DLD1 (cell line): ENCODE data around the gene BRIP1.
"Not testable (repeated sequence)": the region's sequence is repeated elsewhere in the genome, so short reads cannot be mapped to it uniquely, and the experiment has no call there.

Source experiments
- in situ Hi-C: cut with HindIII; loops from 2 replicates; pipeline ENCODE4 v1.10.0; 2017; ENCODE audit warnings: low sequenced_read_pairs

Gene BRIP1

DNA sequence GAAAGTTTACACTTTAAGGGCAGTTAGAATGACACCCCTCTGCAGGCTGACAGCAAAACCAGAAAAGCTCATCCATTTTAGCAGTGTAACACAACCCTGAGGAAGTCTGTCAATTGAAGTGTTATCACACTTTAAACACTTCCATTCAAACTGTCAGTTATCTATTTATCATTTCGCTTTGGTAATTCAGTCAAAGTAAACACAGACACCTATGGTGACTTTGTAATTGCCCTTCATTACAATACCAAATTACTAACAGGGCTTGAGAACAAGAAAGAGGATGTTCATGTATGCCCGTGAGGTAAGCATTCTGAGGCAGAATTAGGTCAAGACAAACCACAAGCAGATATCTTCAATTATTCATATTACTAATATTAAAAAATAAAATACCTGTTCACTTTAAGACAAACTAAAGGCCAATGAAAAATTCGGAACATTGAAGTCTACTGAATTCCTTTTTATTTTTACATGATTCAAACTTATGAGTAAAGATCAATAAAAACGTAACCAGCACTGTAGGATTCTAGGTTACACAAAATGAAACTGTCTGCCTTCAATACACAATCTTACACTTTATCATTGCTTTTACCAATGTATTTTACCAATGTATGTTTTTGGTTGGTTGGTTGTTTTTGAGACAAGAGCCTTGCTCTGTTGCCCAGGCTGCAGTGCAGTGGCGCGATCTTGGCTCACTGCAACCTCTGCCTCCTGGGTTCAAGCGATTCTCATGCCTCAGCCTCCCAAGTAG is 57.1 kb downstream of the BRIP1 start:
- in situ Hi-C loops: no loop called here

DNA sequence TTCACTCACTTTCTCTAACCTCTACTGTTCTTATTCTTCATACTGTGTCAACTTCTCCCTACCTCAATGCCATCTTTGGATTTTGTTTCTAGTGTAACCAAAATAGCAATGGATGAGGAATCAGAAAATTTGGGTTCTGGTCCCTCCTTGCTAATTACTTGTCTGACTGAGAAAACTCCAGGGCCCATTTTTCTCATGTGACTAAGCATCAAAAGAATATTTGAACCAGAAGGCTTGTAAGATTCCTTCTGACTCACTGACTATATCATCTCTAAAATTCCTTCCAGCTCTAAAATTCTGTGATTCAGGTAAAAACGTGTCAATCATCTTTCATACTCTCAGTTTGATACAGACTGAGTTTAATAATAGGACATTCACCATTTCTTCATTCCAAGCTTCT is 57.9 kb downstream of the BRIP1 start:
- in situ Hi-C loops: no loop called here

DNA sequence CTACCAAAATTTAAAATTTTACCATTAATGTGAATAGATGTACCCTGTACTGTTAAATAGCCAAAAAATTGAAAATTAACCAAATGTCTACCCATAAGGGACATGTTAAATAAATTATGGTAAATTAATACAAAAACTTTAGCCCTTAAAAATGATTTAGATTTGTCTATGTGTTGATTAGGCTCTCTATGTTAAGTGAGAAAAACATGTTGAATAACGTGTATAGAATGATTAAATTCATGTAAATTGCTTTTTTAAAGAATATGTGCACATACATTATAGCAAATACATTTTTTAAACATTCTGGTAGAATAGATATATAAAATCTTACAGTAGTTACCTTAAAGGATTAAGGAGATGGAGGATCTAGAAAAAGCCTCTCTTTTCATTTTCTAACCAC is 59.5 kb downstream of the BRIP1 start:
- in situ Hi-C loops: no loop called here

DNA sequence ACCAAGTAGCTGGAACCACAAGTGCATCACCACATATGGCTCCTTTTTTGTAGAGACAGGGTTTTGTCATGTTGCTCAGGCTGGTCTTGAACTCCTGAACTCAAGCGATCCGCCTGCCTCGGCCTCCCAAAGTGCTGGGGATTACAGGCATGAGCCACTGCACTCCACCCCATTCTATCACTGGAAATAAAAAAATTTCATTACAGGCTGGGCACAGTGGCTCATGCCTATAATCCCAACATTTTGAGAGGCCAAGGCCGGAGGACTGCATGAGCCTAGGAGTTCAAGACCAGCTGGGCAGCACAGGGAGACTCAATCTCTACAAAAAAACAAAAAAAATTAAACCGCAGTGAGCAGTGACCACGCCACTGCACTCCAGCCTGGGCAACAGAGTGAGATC is 60.1 kb downstream of the BRIP1 start:
- in situ Hi-C loops: no loop called here

DNA sequence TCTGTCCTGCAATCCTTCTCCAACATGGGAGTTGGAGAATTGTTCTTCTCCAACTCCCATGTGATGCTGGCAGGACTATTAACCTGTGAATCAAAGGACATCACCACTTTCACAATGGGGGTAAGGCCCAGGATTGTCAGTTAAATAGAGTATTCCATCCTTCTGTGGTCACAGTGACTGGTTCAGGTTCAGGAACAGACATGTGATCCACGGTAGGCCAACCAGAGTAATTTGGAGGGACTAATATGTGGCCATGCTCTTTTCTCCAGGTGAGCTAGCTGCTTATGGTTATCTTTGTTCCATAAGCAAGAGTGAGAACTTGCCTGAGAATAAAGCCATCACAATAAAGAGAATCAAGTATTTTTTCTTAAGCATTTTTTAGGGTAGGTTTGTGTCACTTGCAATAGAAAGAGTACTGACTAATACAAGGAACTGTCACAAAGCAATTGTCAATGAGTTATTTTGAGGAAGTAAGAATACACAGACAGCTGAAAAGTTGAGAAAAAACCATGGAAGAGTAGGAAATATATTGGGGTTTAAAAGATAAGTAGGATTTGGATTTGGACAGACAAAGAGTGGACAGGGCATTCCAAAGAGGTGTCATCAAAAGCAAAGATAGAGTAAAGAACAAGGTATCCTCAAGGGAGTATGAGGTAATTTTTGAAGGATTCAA is 63.4 kb downstream of the BRIP1 start:
- in situ Hi-C loops: no loop called here

DNA sequence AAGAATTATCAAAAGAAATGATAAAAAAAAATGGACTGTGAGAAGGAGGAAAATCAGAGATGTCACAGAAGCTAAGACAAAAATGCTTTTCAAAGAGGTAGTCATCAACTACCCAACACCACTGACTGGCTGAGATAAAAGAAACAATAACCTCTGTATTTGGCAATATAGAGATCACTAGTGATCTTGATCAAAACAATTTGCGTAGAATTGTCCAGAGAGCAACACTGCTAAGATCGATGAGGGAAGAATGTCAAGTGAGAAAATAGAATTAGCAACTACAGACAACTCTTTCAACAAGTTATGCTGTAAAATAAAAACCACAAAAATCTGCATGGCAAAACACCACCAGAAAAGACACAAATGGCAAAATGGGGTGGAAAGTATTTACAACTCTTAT is 66.0 kb downstream of the BRIP1 start:
- in situ Hi-C loops: no loop called here

DNA sequence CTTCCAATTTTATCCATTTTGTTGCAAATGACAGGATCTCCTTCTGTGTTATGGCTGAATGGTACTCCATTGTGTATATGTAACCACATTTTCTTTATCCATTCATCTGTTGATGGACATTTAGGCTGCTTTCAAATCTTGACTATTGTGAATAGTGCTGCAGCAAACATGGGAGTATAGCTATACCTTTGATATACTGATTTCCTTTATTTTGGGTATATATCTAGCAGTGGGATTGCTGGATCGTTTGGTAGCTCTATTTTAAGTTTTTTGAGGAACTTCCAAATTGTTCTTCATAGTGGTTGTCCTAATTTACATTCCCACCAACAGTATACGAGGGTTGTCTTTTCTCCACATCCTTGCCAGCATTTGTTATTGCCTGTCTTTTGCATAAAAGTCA is 67.8 kb downstream of the BRIP1 start:
- in situ Hi-C loops: no loop called here

DNA sequence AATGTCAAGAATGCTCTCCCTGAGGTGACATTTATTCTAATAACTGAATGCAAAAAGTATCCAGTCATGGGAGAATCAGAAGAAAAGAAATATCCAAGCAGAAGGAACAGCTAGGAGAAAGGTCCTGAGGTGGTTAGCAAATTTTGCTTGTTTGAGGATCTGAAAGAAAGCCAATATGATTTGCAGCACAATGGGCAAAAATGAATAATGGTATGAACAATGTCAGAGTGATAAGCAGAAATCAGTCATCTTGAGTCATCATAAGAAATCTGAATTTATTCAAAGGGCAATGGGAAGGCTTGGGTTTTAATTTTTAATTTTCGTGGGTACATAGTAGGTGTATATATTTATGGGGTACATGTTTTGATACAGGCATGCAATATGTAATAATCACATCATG is 68.5 kb downstream of the BRIP1 start:
- in situ Hi-C loops: no loop called here

DNA sequence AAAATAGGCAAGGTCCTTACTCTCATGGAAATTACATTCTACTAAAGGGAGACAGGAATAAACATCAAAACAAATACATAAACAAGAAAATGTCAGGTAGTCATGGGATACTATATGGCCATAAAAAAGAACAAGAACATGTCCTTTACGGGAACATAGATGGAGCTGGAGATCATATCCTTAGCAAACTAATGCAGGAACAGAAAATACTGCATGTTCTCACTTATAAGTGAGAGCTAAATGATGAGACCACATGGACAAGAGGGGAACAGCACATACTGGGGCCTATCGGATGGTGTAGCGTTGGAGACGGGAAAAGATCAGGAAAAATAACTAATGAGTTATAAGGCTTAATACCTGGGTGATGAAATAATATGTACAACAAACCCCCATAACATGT is 69.1 kb downstream of the BRIP1 start:
- in situ Hi-C loops: no loop called here

DNA sequence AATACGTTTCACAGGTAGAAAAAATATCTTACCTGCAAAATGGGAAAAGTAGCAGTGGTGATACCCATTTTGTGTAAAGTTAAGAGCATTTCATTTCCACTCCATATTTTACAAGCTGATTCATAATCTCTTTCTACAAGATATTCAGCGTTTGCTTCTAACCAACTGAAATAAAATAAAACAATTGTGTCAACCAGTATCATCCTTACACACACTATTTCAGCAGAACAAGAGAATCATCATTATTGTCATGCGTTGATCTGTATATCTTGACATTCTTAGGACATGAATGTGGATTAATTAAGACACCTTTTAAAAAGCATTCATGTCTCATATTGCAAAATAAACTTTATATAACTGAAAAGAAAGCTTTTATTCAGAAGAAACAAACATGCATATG is 69.8 kb downstream of the BRIP1 start:
- in situ Hi-C loops: no loop called here

DNA sequence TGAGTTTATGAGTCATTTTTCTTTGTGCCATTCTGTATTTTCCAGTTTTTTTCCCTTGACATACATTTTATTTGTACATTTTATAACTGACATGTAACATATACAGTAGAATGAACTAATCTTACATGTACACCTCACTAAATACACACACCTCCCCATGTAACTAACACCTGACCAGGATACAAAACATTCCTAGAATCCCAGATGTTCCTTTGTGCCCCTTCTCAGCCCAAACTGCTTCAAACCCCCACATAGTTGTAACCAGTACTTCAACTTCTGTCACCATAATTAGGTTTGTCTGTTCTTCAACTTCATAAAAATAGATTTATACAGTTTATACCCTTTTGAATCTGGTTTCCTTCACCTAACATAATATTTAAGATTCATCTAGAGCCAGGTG is 73.5 kb downstream of the BRIP1 start:
- in situ Hi-C loops: no loop called here

DNA sequence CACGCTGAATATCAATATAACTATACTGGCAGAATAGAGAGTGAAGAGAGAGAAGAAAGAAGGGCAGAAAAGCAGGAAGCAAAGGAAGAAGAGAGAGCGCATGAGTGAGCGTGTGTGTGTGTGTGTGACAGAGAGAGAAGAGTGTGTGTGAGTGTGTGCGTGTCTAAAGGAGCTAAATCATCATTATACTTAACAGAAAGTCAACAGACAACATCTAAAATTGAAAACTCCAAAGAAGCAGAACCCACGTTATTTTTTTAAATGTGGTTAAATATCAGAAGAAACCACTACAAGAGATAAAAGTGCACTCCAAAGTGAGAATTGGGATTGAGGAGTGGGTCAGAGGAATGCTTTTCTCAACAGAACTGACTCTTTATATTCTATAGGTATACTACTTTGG is 77.2 kb downstream of the BRIP1 start:
- in situ Hi-C loops: no loop called here

DNA sequence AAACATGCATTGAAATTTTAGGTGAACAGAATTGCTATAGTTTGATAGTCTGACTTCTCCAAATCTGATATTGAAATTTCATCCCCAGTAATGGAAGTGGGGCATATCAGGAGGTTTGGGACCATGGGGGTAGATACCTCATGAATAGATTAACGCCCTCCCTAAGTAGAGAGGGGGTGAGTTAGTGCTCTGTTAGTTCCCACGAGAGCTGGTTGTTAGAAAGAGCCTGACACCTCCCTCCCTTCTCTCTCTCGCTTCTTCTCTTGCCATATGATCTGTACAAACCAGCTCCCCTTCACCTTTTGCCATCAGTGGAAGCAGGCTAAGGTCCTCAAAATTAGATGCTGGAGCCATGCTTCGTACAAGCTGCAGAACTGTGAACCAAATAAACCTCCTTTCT is 78.8 kb downstream of the BRIP1 start:
- in situ Hi-C loops: no loop called here

DNA sequence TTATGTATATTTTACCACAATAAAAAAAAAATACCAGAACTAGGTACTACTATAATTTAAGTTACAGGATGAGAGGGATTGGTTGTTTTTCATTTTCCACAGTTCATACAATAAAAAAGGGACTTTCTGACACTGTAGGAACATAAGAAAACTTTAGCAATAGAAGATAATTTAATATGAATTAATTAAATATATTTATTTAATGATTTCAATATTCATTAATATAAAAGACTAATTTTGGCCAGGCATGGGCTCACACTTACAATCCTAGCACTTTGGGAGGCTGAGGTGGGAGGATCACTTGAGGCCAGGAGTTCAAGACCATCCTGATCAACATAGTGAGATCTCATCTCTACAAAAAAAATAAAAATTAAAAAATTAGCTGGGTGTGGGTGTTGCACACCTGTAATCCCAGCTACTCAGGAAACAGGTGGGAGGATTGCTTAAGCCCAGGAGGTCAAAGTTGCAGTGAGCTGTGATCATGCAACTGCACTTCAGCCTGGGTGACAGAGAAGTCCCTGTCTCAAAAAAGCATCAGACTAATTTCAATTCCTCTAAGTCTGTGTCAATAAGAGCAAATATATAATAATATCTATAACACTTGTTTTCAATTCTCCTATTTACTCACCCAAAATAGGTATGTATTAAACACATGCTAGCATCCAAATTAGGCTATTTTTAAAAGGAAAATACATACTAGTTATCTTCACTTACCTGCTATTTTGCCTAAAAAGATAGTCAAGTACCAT is 79.6 kb downstream of the BRIP1 start:
- in situ Hi-C loops: no loop called here

DNA sequence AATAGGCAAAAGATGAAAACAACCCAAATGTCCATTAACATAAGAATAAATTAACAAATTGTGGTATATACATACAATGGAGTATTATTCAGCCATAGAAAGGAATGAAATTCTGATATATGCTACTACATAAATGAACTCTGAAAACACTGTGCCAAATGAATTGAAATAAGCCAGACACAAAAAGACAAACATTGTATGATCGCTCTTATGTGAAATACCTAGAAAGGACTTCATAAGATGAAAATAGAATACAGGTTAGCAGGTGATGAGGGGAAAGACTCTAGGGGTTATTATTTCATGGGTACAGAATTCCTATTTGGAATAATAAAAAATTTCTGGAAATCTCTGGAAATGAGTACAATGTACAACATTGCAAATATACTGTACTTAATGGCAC is 80.2 kb downstream of the BRIP1 start:
- in situ Hi-C loops: no loop called here

DNA sequence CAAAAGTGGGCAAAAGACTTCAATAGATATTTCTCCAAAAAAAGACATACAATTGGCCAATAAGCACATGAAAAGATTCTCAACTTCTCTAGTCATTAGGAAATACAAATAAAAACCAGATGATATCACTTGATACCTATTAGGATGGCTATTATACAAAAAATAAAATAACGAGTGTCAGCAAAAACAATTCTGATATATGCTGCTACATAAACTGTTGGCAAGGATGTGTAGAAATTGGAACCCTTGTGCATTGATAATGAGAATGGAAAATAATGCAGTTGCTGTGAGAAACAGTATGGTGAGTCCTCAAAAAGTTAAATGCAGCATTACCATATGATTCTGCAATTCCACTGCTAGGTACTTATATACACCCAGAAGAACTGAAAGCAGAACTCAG is 80.6 kb downstream of the BRIP1 start:
- in situ Hi-C loops: no loop called here

DNA sequence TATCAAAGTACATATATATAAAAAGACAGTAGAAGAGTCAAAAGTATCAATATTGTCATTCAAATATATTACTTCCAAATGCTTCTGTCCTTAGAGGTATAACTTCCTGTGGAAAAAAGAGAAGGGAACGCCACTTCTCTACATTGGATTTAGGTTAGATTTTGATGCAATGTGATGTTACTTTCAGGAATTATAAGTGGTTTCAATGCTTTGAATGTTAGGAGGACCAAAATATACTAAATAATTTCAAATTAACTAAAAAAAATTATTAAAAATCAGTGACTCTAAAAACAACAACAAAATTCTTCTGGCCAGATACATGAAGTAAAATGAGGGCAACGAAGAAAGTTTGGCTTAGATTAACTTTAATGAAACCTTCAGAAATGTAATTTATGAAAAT is 88.0 kb downstream of the BRIP1 start:
- in situ Hi-C loops: no loop called here

DNA sequence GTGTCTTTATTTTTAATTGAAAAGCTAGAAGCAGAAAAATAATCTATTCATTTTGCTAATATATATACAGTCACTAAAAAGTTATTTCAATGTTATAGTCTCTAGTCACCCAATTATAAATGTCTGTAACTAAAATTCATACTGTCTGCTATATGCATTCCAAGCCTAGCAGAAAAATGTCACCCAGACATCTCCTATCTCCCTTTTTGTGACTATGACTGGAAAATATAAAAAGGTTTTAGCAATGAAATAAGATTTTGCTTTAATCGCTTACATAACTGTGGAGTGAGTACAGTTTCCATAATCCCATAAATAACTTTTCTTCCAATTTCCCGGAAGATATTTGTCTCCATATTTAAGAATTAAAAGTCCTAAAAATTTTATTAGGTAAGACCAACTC is 88.6 kb downstream of the BRIP1 start:
- in situ Hi-C loops: no loop called here

DNA sequence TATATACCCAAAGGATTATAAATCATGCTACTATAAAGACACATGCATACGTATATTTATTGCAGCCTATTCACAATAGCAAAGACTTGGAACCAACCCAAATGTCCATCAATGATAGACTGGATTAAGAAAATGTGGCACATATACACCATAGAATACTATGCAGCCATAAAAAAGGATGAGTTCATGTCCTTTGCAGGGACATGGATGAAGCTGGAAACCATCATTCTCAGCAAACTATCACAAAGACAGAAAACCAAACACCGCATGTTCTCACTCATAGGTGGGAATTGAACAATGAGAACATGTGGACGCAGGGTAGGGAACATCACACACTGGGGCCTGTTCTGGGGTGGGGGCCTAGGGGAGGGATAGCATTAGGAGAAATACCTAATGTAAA is 89.2 kb downstream of the BRIP1 start:
- in situ Hi-C loops: not testable (repeated sequence)

DNA sequence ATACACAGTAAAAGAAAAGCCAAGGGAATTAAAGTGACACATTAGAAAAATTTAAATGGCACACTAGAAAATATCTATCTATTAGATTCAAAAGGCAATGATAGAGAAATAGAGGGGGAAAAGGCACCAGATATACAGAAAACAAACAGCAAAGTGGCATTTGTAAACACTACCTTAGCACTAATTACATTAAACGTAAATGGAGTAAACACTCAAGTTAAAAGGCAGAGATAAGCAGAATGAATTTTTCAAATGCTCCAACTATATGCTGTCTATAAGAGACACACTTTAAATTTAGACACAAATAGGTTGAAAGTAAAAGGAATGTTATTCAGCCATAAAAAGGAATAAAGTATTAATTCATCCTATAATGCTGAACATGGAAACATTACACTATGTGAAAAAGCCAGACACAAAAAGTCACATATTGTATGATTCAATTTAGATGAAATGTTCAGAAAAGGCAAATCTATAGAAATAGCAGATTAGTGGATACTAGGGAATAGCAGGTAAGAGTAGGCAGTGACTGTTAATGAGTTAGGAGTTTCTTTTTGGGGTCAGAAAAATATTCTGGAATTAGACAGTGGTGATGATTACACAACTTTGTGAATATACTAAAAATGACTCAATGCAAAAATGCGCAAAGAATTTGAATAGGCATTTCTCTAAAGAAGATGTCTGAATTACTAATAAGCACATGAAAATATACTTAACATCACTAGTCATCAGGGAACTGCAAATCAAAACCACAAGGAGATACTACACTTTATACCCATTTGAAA is 92.4 kb downstream of the BRIP1 start:
- in situ Hi-C loops: no loop called here

DNA sequence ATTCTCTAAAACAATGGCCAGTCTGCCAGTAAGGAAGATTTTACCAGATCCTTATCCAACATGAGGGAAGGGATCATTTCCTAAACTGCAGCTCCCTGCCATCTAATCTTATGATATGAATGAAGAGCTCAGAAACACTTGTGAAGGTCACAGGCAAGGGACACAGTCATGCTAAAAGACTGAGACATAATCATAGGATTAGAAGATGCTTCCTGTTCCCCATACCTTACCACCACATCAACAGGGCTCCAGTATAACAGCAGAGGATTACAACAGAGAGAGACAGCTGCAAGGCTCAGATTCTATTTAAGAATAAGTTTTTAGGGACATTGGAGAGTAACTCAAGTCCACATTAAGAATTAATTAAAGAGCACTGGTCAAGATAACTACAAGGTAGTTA is 93.3 kb downstream of the BRIP1 start:
- in situ Hi-C loops: no loop called here
